Karpas-422 (cell line): Measurements from ENCODE around the gene GAB2. TPM values are rescaled to one million over a fixed set of nuclear protein-coding genes. Genes with fewer than 3 reads are reported as not detected.

Experiments used
- DNase-seq: peaks from one replicate; pipeline ENCODE4 v3.0.0-alpha.2; 2015
- H2AFZ ChIP-seq: fragments of 200-600 bp; sonication (generic); 2 replicates; pipeline ENCODE4 v1.6.1; 2014; ENCODE audit warnings: antibody characterized with exemption, low read length, mixed read lengths
- H3K27ac ChIP-seq: fragments of 200-600 bp; sonication (generic); 2 replicates; pipeline ENCODE4 v1.5.1; 2014; ENCODE audit warnings: mild to moderate bottlenecking, low read length, moderate library complexity
- H3K27me3 ChIP-seq: fragments of 200-600 bp; sonication (generic); 2 replicates; pipeline ENCODE4 v1.6.1; 2014; ENCODE audit warnings: low read length, mixed read lengths
- H3K36me3 ChIP-seq: fragments of 200-600 bp; sonication (generic); 2 replicates; pipeline ENCODE4 v1.6.1; 2014; ENCODE audit warnings: low read length, mixed read lengths; ENCODE audit not compliant: insufficient read depth
- H3K4me1 ChIP-seq: fragments of 200-600 bp; sonication (generic); 2 replicates; pipeline ENCODE4 v1.6.1; 2014; ENCODE audit warnings: mild to moderate bottlenecking, low read length, mixed read lengths
- H3K4me2 ChIP-seq: fragments of 200-600 bp; sonication (generic); 2 replicates; pipeline ENCODE4 v1.6.1; 2014; ENCODE audit warnings: low read length, low read depth, mild to moderate bottlenecking; ENCODE audit not compliant: poor library complexity, severe bottlenecking
- H3K4me3 ChIP-seq: fragments of 200-600 bp; sonication (generic); 2 replicates; pipeline ENCODE4 v1.5.1; 2014; ENCODE audit warnings: mild to moderate bottlenecking, antibody characterized with exemption, low read length, mixed read lengths
- H3K79me2 ChIP-seq: fragments of 200-600 bp; sonication (generic); 2 replicates; pipeline ENCODE4 v1.6.1; 2014; ENCODE audit warnings: mild to moderate bottlenecking, low read length, mixed read lengths
- H3K9ac ChIP-seq: fragments of 200-600 bp; sonication (generic); 2 replicates; pipeline ENCODE4 v1.6.0; 2014; ENCODE audit warnings: low read length
- H3K9me2 ChIP-seq: fragments of 200-600 bp; sonication (generic), shearing (Covaris generic); replicated peaks from 2 replicates; pipeline ENCODE4 v1.6.0; 2014; ENCODE audit warnings: mild to moderate bottlenecking, low read length, moderate library complexity; ENCODE audit not compliant: insufficient read depth
- H3K9me3 ChIP-seq: fragments of 300-700, 200-600 bp; sonication (generic); 2 replicates; pipeline ENCODE4 v1.6.1; 2014; ENCODE audit warnings: low read length, mixed read lengths
- H4K20me1 ChIP-seq: fragments of 200-600 bp; sonication (generic); 2 replicates; pipeline ENCODE4 v1.6.1; 2014; ENCODE audit warnings: mild to moderate bottlenecking, antibody characterized with exemption, low read length, low read depth; ENCODE audit not compliant: insufficient read depth
- total RNA-seq: library from RNA; depleted of rRNA; stranded (reverse); fragments of >200 nt; shearing (Covaris generic); gene quantifications from 2 replicates; pipeline ENCODE4 v1.2.3, GENCODE V29; 2014; ENCODE audit warnings: low replicate concordance

The GAB2 gene
- total RNA-seq, 1 experiment from 2014 or later: 2.7 TPM

DNA sequence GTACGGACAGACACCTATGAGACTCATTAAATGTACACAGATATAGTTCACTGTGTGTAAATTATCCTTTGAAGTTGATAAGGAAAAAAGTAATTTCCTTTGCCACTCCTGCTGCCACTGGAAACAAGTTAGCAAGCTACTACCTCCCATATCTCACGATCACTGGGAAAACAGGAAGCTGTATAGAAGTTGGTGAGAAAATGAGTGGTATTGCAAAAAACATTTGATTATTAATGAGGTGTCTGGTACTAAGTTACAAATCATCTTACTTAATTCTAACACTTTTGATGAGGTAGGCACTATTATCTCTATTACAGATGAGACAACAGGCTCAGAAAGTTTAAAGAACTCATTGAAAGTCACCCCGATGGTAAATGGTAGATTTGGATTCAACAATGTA is 68.5 kb downstream of the GAB2 start:
- H2AFZ ChIP-seq: no peak overlapping the region
- H3K4me3 ChIP-seq: no peak overlapping the region
- peak overlapping the region; percentile 90 for H3K4me2 ChIP-seq
- peaks cover 36% of the 10 kb centered on the region for H3K4me1 ChIP-seq
- H4K20me1 ChIP-seq: no peaks in the 10 kb centered on the region
- H3K9me2 ChIP-seq: no peaks in the 10 kb centered on the region
- H3K79me2 ChIP-seq: no peaks in the 10 kb centered on the region
- H3K27me3 ChIP-seq: no peaks in the 10 kb centered on the region
- H3K27ac ChIP-seq: peak overlapping the region; percentile 88
- no peaks in the 10 kb centered on the region for H3K36me3 ChIP-seq
- H3K9ac ChIP-seq: no peak overlapping the region
- H3K9me3 ChIP-seq: no peaks in the 10 kb centered on the region
- no peak for DNase-seq

DNA sequence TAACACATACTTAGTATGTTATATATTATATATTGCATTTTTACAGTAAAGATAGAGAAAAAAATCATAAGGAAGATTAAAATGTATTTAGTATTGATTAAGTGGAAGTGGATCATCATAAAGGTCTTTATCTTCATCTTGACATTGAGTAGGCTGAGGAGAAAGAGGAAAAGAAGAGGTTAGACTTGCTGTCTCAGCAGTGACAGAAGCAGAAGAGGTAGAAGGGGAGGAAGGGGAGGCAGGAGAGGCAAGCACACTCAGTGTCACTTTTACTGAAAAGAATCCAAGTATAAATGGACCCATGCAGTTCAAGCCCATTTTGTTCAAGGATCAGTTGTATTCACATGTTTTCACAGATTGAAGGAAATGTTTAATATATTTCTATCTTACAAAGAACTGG is 69.7 kb downstream of the GAB2 start:
- peaks cover 28% of the 10 kb centered on the region for H3K4me1 ChIP-seq
- H3K27ac ChIP-seq: no peak overlapping the region
- H3K36me3 ChIP-seq: no peaks in the 10 kb centered on the region
- no peak overlapping the region for H3K4me2 ChIP-seq
- H3K4me3 ChIP-seq: no peak overlapping the region
- H3K79me2 ChIP-seq: no peaks in the 10 kb centered on the region
- H3K9ac ChIP-seq: no peak overlapping the region
- no peaks in the 10 kb centered on the region for H3K9me2 ChIP-seq
- H4K20me1 ChIP-seq: no peaks in the 10 kb centered on the region
- no peak overlapping the region for H2AFZ ChIP-seq
- H3K27me3 ChIP-seq: no peaks in the 10 kb centered on the region
- no peak for DNase-seq
- no peaks in the 10 kb centered on the region for H3K9me3 ChIP-seq

DNA sequence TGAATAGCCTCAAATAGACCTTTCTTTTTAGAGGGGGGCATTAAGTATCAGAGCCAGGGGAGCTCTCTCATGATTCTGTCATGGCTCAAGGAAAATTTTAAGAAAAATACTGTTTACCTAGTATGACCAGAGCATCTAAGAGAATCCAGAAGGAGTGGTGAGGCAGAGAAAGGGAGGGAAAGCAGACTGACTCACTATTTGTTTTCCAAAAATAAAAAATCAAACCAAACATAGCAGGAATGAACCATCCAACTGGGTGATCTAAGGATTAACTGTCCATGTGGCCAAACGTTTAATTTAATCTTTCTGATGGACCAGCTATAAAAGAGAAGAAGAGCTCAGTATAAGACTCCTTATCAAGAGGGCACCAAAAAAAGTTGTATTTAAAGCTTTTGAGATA is 70.8 kb downstream of the GAB2 start:
- Histone ChIP-seq H3K4me3 (no peak overlapping the region), H3K4me2 (no peak overlapping the region), H3K27ac (no peak overlapping the region), H3K9me3 (no peaks in the 10 kb centered on the region), H3K79me2 (no peaks in the 10 kb centered on the region), H3K9ac (no peak overlapping the region), H3K27me3 (no peaks in the 10 kb centered on the region), H3K9me2 (no peaks in the 10 kb centered on the region), H2AFZ (no peak overlapping the region), H3K4me1 (peaks cover 28% of the 10 kb centered on the region), H3K36me3 (no peaks in the 10 kb centered on the region), H4K20me1 (no peaks in the 10 kb centered on the region)
- no peak for DNase-seq

DNA sequence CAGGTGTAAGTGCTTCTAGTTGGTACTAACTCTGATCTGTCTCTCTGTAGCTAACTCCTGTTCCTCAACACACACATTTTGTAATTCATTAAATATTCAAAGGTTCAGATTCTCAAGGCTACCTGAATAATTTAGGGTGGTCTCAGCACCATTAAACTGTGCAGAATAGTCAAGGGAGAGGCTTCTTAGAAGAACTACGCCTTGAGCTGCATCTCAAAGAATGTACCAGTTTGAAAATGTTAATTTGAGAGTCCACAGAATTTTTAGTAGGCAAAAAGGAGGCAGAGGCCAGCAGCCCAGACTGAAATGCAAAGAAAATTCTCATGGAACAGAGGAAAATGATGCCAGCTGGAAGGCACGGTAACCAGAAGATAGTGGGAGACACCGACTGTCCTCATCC is 72.2 kb downstream of the GAB2 start:
- no peak overlapping the region for H3K27ac ChIP-seq
- H3K9ac ChIP-seq: no peak overlapping the region
- no peak overlapping the region for H3K4me2 ChIP-seq
- peaks cover 17% of the 10 kb centered on the region for H3K4me1 ChIP-seq
- H3K79me2 ChIP-seq: no peaks in the 10 kb centered on the region
- H3K36me3 ChIP-seq: no peaks in the 10 kb centered on the region
- no peaks in the 10 kb centered on the region for H3K9me3 ChIP-seq
- H2AFZ ChIP-seq: no peak overlapping the region
- no peaks in the 10 kb centered on the region for H4K20me1 ChIP-seq
- H3K9me2 ChIP-seq: no peaks in the 10 kb centered on the region
- no peaks in the 10 kb centered on the region for H3K27me3 ChIP-seq
- H3K4me3 ChIP-seq: no peak overlapping the region
- no peak for DNase-seq

DNA sequence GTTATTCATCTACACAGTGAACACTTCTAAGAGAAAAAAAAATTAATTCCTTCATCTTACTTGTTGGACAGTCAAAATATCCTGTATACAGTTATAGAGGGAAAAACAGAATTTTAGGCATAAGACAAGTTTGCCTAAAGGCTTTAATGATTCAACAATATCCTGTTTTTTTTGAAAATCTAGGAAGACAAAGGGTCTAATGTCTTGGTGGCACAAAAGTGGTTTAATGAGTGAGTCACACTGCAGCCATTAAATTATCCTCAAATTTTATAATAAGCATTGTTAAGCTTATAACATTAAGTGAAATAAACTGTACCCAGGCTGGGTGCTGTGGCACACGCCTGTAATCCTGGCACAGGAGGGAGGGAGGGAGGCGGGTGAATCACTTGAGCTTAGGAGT is 72.9 kb downstream of the GAB2 start:
- Histone ChIP-seq H3K27ac (no peak overlapping the region), H3K9me2 (no peaks in the 10 kb centered on the region), H3K9ac (no peak overlapping the region), H4K20me1 (no peaks in the 10 kb centered on the region), H3K4me1 (peaks cover 9% of the 10 kb centered on the region), H3K9me3 (no peaks in the 10 kb centered on the region), H3K79me2 (no peaks in the 10 kb centered on the region), H3K27me3 (no peaks in the 10 kb centered on the region), H3K4me3 (no peak overlapping the region), H2AFZ (no peak overlapping the region), H3K36me3 (no peaks in the 10 kb centered on the region), H3K4me2 (no peak overlapping the region)
- no peak for DNase-seq

DNA sequence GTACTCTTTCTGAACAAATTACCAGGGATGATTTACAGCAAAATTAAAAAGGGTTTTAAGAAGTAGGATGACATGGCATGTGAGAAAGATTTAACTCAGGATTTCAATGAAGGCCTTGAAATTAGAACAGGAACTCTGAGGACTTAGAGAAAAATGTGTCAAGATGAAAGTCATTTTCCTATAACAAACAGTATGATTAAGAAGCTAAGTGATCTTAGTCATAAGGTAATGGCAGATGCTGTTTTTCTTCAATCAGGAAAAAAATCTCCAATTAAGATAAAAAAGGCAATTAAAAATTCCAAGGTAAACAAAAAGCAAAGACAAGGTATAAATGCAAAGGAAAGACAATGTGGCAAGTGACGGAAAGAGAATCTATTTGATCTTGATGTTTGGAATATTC is 73.5 kb downstream of the GAB2 start:
- H4K20me1 ChIP-seq: no peaks in the 10 kb centered on the region
- no peak overlapping the region for H3K9ac ChIP-seq
- no peak overlapping the region for H2AFZ ChIP-seq
- H3K4me1 ChIP-seq: peaks cover 3% of the 10 kb centered on the region
- no peaks in the 10 kb centered on the region for H3K79me2 ChIP-seq
- no peaks in the 10 kb centered on the region for H3K36me3 ChIP-seq
- H3K4me2 ChIP-seq: no peak overlapping the region
- H3K27me3 ChIP-seq: no peaks in the 10 kb centered on the region
- H3K4me3 ChIP-seq: no peak overlapping the region
- no peak overlapping the region for H3K27ac ChIP-seq
- no peaks in the 10 kb centered on the region for H3K9me3 ChIP-seq
- no peaks in the 10 kb centered on the region for H3K9me2 ChIP-seq
- DNase-seq: no peak

DNA sequence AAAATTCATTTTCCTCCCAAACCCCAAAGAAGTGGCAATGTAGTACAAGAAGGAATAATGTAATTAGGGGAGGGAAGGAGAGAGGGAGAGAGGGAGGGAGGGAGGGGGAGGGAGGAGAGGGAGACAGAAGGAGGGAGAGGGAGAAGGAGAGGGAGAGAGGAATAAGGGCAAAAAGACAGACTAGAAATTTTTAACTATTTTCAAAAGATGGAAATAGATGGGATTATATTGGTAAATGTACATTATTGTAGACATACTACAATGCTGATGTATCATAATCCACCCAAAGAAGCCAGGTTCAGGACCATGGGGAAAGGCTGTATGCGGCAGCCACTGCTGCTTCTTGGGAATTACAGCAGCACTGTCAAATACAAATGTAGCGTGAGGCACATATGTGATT is 74.3 kb downstream of the GAB2 start:
- Histone ChIP-seq H3K27me3 (no peaks in the 10 kb centered on the region), H3K36me3 (no peaks in the 10 kb centered on the region), H3K4me1 (no peaks in the 10 kb centered on the region), H3K9ac (no peak overlapping the region), H3K79me2 (no peaks in the 10 kb centered on the region), H3K27ac (no peak overlapping the region), H4K20me1 (no peaks in the 10 kb centered on the region), H3K4me2 (no peak overlapping the region), H2AFZ (no peak overlapping the region), H3K9me3 (no peaks in the 10 kb centered on the region), H3K4me3 (no peak overlapping the region), H3K9me2 (no peaks in the 10 kb centered on the region)
- DNase-seq: no peak

DNA sequence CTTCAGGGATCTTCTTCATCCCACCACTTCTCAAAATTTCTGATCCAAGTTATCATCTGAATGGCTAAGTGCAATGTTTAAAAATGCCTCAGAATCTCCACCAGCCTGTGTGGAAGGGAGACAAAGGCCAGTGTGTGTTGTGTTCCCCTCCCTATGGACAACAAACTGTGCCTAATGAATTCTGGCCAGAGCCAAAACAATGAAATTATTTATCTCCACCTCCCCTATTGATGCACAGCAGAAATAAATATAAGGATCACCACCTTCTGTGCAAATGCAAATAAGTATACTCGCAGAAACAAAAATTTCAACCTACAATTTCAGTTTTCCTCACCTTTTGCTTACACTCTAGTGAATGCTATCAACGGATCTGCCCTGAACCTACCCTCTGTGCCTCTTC is 75.8 kb downstream of the GAB2 start:
- H3K4me1 ChIP-seq: no peaks in the 10 kb centered on the region
- no peaks in the 10 kb centered on the region for H3K9me3 ChIP-seq
- no peak overlapping the region for H2AFZ ChIP-seq
- H3K79me2 ChIP-seq: no peaks in the 10 kb centered on the region
- H3K9ac ChIP-seq: no peak overlapping the region
- H3K27ac ChIP-seq: no peak overlapping the region
- H3K9me2 ChIP-seq: no peaks in the 10 kb centered on the region
- H3K4me2 ChIP-seq: no peak overlapping the region
- no peaks in the 10 kb centered on the region for H4K20me1 ChIP-seq
- no peak for DNase-seq
- no peak overlapping the region for H3K4me3 ChIP-seq
- H3K27me3 ChIP-seq: no peaks in the 10 kb centered on the region
- H3K36me3 ChIP-seq: no peaks in the 10 kb centered on the region

DNA sequence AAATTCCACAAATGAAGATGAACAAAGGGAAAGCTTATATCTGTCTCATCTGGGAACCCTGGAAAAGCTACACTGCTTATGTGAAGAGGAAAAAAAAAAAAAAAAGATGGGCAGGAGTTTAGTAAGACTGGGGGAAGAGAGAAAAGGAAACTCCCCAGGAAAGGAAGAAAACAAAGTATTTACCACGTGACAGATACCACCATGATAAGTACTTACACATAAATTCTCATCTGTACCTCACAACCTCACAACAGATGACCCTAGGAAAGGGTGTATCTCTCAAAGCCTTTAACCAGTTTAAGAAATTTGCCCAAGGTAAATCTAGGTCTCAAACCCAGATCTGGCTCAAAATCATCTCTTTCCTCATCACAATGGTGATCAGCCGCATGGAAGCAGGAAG is 77.1 kb downstream of the GAB2 start:
- H3K9me2 ChIP-seq: no peaks in the 10 kb centered on the region
- H3K9ac ChIP-seq: no peak overlapping the region
- no peak overlapping the region for H3K27ac ChIP-seq
- no peaks in the 10 kb centered on the region for H3K36me3 ChIP-seq
- no peak for DNase-seq
- no peaks in the 10 kb centered on the region for H4K20me1 ChIP-seq
- no peaks in the 10 kb centered on the region for H3K4me1 ChIP-seq
- no peaks in the 10 kb centered on the region for H3K79me2 ChIP-seq
- H3K4me2 ChIP-seq: no peak overlapping the region
- H2AFZ ChIP-seq: no peak overlapping the region
- H3K27me3 ChIP-seq: no peaks in the 10 kb centered on the region
- no peaks in the 10 kb centered on the region for H3K9me3 ChIP-seq
- H3K4me3 ChIP-seq: no peak overlapping the region
